ENCODE results near the gene CDK14. TPM values are rescaled to one million over a fixed set of nuclear protein-coding genes. Genes with fewer than 3 reads are reported as not detected.

Gene CDK14
- total RNA-seq, 2 experiments from 2014 or later = 0.05 to 0.27 TPM

GRCh38 chr7:91127325-91127724 lies 531.2 kb downstream of the CDK14 start:
- Mint-ChIP-seq H3K27ac (no peak overlapping the region), H3K4me3 (no peak overlapping the region), H3K9me3 (no peaks in the 10 kb centered on the region), H3K4me1 (ENCODE audit: low read depth) (no peaks in the 10 kb centered on the region), H3K27me3 (no peaks in the 10 kb centered on the region), H3K36me3 (ENCODE audit: low read depth) (no peaks in the 10 kb centered on the region)
- no peak for DNase-seq
- no peak for TF ChIP-seq CTCF (IDR thresholded peaks at IDR 0.05)
- ChIA-PET CTCF (no interaction called here), POLR2A (no interaction called here)
- intact Hi-C loops (cut with micrococcal nuclease) = no loop called here
- no peak for ATAC-seq

GRCh38 chr7:91127959-91128358 lies 531.8 kb downstream of the CDK14 start:
- ChIA-PET CTCF (no interaction called here), POLR2A (no interaction called here)
- TF ChIP-seq CTCF (IDR thresholded peaks at IDR 0.05) = no peak
- no peak for ATAC-seq
- Mint-ChIP-seq H3K36me3 (ENCODE audit: low read depth) (no peaks in the 10 kb centered on the region), H3K27ac (no peak overlapping the region), H3K4me1 (ENCODE audit: low read depth) (no peaks in the 10 kb centered on the region), H3K4me3 (no peak overlapping the region), H3K9me3 (no peaks in the 10 kb centered on the region), H3K27me3 (no peaks in the 10 kb centered on the region)
- intact Hi-C loops (cut with micrococcal nuclease) = no loop called here
- no peak for DNase-seq

- Mint-ChIP-seq H3K9me3 (no peaks in the 10 kb centered on the region), H3K36me3 (ENCODE audit: low read depth) (no peaks in the 10 kb centered on the region), H3K27ac (no peak overlapping the region), H3K4me1 (ENCODE audit: low read depth) (no peaks in the 10 kb centered on the region), H3K4me3 (no peak overlapping the region), H3K27me3 (no peaks in the 10 kb centered on the region)
- POLR2A ChIA-PET = no interaction called here
- ATAC-seq (no peak), DNase-seq (no peak)
- intact Hi-C loops (cut with micrococcal nuclease) = no loop called here
- CTCF ChIA-PET = no interaction called here
- TF ChIP-seq CTCF (IDR thresholded peaks at IDR 0.05) = no peak
Measured at GRCh38 chr7:91128683-91129348, 532.7 kb downstream of the CDK14 start.

- Mint-ChIP-seq H3K27me3 (no peaks in the 10 kb centered on the region), H3K9me3 (no peaks in the 10 kb centered on the region), H3K27ac (no peak overlapping the region), H3K4me1 (ENCODE audit: low read depth) (no peaks in the 10 kb centered on the region), H3K36me3 (ENCODE audit: low read depth) (no peaks in the 10 kb centered on the region), H3K4me3 (no peak overlapping the region)
- no peak for DNase-seq
- ChIA-PET POLR2A (no interaction called here), CTCF (no interaction called here)
- no peak for ATAC-seq
- intact Hi-C loops (cut with micrococcal nuclease) = no loop called here
- TF ChIP-seq CTCF (IDR thresholded peaks at IDR 0.05) = no peak
Measured at GRCh38 chr7:91135300-91135699, 539.2 kb downstream of the CDK14 start.

GRCh38 chr7:91135703-91136430 lies 539.7 kb downstream of the CDK14 start:
- no peak for TF ChIP-seq CTCF (IDR thresholded peaks at IDR 0.05)
- ATAC-seq = no peak
- intact Hi-C loops (cut with micrococcal nuclease) = no loop called here
- DNase-seq = no peak
- ChIA-PET POLR2A (no interaction called here), CTCF (no interaction called here)
- H3K9me3 Mint-ChIP-seq = no peaks in the 10 kb centered on the region
- no peak overlapping the region for H3K27ac Mint-ChIP-seq
- H3K4me1 Mint-ChIP-seq (ENCODE audit: low read depth) = no peaks in the 10 kb centered on the region
- H3K4me3 Mint-ChIP-seq = no peak overlapping the region
- no peaks in the 10 kb centered on the region for H3K36me3 Mint-ChIP-seq (ENCODE audit: low read depth)
- no peaks in the 10 kb centered on the region for H3K27me3 Mint-ChIP-seq
